Stimulated activated CD8-positive, alpha-beta memory T cell treated with anti-CD3 and anti-CD28 coated beads, Interleukin-7, amount 100 ng/mL, for 4 hours (primary cell): ENCODE results near the gene MRPS24.
A peak's percentile ranks its signal among the peaks of the same experiment; 100 is the strongest.
"Not testable (repeated sequence)": the region's sequence is repeated elsewhere in the genome, so short reads cannot be mapped to it uniquely, and the experiment has no call there.

Experiments used
- DNase-seq, 2 donors: peaks; one replicate each; pipeline ENCODE4 v3.0.0-alpha.2; 2020; ENCODE audit warnings: low read depth in 2 of 2

Gene MRPS24

GRCh38 chr7:43838201-43838658 lies 31.1 kb downstream of the MRPS24 start:
- no peak for DNase-seq

GRCh38 chr7:43834463-43835251 lies 34.7 kb downstream of the MRPS24 start:
- DNase-seq, result peak; percentile 5 to 28

GRCh38 chr7:43830917-43831316 lies 38.4 kb downstream of the MRPS24 start:
- not testable (repeated sequence) for DNase-seq

- no peak for DNase-seq
These were observed 43.9 kb downstream of the MRPS24 start for GRCh38 chr7:43825391-43825808.

- DNase-seq, result no peak
These were observed 44.4 kb downstream of the MRPS24 start for GRCh38 chr7:43824963-43825362.

- not testable (repeated sequence) for DNase-seq
These were observed 44.8 kb downstream of the MRPS24 start for GRCh38 chr7:43824513-43824912.

- no peak for DNase-seq
These were observed 45.4 kb downstream of the MRPS24 start for GRCh38 chr7:43823941-43824340.

GRCh38 chr7:43823425-43823824 lies 45.9 kb downstream of the MRPS24 start:
- DNase-seq, result not testable (repeated sequence)
